Skeletal muscle tissue (tissue), 4 donors: Measurements from ENCODE around the gene C1orf74. TPM values are rescaled to one million over a fixed set of nuclear protein-coding genes. Genes with fewer than 3 reads are reported as not detected.

Experiments
- H3K27ac ChIP-seq: one replicate; pipeline ENCODE4 v1.7.0; 2013; ENCODE audit warnings: mild to moderate bottlenecking, low read depth, low read length, inconsistent platforms
- H3K27me3 ChIP-seq, 3 donors: one replicate each; pipeline ENCODE4 v1.7.0; 2013; ENCODE audit warnings: low read length in 3 of 3; ENCODE audit not compliant: control insufficient read depth in 3 of 3, insufficient read depth in 3 of 3
- H3K36me3 ChIP-seq, 3 donors: one replicate each; pipeline ENCODE4 v1.7.0; 2013; ENCODE audit warnings: low read length in 3 of 3; ENCODE audit not compliant: control insufficient read depth in 3 of 3, insufficient read depth in 3 of 3
- H3K4me1 ChIP-seq, 3 donors: one replicate each; pipeline ENCODE4 v1.7.0; 2013; ENCODE audit warnings: low read length in 3 of 3, mild to moderate bottlenecking in 3 of 3; ENCODE audit not compliant: control insufficient read depth in 3 of 3, insufficient read depth in 3 of 3
- H3K4me3 ChIP-seq, 3 donors: one replicate each; pipeline ENCODE4 v1.7.0; 2013; ENCODE audit warnings: low read length in 3 of 3
- H3K9ac ChIP-seq, 3 donors: one replicate each; pipeline ENCODE4 v1.7.0; 2013; ENCODE audit warnings: low read length in 3 of 3, mild to moderate bottlenecking in 3 of 3, moderate library complexity in 2 of 3, low read depth in 1 of 3
- H3K9me3 ChIP-seq, 3 donors: one replicate each; pipeline ENCODE4 v1.7.0; 2013; ENCODE audit warnings: low read length in 3 of 3; ENCODE audit not compliant: control insufficient read depth in 3 of 3
- total RNA-seq: library from RNA; depleted of rRNA; stranded (reverse); fragments of >200 nt; gene quantifications from one replicate; pipeline ENCODE4 v1.2.3, GENCODE V29; 2014
- donor health status: Osteomylitis.

The C1orf74 gene
- total RNA-seq, 1 donor from 2014 or later, result 3.7 TPM

- H3K27me3 ChIP-seq, result no peaks in the 10 kb centered on the region
- no peak overlapping the region for H3K27ac ChIP-seq
- H3K4me3 ChIP-seq, result no peak overlapping the region
- no peak overlapping the region for H3K9ac ChIP-seq
- peaks cover 7 to 17% (median 10%) of the 10 kb centered on the region in 3 donors for H3K4me1 ChIP-seq
- no peaks in the 10 kb centered on the region for H3K9me3 ChIP-seq
- H3K36me3 ChIP-seq, result peaks cover 0 to 2% (median 0%) of the 10 kb centered on the region in 3 donors
These were observed 23.2 kb downstream of the C1orf74 start for GRCh38 chr1:209761011-209761635.

DNA sequence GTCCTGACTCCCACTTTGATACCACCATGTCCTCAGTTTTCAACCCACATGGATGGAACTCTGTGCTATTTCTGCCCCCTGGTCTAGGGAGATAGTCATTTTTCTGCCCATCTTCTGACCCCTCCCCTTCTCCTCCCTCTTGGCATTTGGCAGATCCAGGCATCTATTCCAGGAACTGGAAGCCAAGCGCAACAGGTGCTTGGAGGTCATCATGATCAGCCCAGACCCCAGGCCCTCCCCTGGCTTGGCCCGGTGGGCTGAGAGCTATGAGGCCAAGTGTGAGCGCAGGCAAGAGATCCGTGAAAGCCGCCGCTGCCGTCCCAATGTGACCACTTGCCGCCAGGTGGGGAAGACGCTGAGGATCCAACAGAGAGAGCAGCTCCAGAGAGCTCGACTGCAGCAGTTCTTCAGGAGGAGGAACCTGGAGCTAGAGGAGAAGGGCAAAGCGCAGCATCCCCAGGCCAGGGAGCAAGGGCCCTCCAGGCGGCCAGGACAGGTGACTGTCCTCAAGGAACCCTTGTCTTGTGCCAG lies 24.5 kb downstream of the C1orf74 start:
- no peaks in the 10 kb centered on the region for H3K9me3 ChIP-seq
- H3K36me3 ChIP-seq, result peaks cover 0 to 2% (median 0%) of the 10 kb centered on the region in 3 donors
- no peak overlapping the region for H3K27ac ChIP-seq
- no peaks in the 10 kb centered on the region for H3K27me3 ChIP-seq
- peak overlapping the region in 2 of 3 donors; percentile 33 to 46 for H3K9ac ChIP-seq
- H3K4me3 ChIP-seq, result peak overlapping the region in 2 of 3 donors; percentile 41 to 48
- peaks cover 7 to 17% (median 10%) of the 10 kb centered on the region in 3 donors for H3K4me1 ChIP-seq

GRCh38 chr1:209758400-209758799 lies 26.0 kb downstream of the C1orf74 start:
- peaks cover 7 to 17% (median 10%) of the 10 kb centered on the region in 3 donors for H3K4me1 ChIP-seq
- H3K4me3 ChIP-seq, result no peak overlapping the region
- H3K36me3 ChIP-seq, result peaks cover 0 to 2% (median 0%) of the 10 kb centered on the region in 3 donors
- no peak overlapping the region for H3K27ac ChIP-seq
- no peak overlapping the region for H3K9ac ChIP-seq
- no peaks in the 10 kb centered on the region for H3K27me3 ChIP-seq
- H3K9me3 ChIP-seq, result no peaks in the 10 kb centered on the region

DNA sequence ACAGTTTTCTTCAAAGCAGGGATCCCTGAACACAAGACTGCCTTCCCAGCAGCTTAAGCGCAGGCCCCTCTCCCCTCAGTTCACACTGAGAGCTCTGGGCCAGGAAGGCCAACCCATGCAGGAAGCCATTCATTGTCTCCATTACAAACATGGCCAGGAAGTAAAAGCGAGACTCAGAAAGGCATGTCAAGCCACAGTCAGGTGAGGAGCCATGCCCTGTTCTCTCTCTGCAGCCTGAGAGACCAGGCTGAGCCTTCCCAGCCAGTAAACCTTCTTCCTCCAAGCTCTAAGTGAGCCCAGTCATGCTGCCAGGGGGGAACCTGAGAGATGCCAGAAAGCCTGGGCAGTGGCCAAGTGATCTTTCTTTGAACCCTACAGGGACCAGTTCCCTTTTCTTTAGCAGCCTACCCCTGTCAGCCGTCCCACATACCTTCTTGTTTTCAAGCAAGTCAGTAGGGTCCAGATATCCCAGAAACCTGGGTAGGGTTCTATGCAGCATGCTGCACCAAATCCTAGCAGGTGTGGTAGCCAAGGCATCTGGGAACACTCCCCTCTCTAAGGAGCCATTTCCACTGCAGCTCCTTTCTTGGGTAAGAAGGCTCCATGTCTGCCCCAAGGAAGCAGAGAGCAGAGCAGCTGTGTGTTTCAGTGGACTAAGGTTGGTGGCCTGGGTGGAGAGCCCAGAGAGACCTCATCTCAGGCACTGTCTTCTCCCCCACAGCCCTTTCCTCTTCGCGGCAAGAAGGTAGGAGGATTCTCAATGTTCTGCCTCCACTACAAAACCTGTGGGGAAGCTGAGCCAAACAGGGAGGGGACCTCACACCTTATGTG lies 27.5 kb downstream of the C1orf74 start:
- H3K4me3 ChIP-seq, result peak overlapping the region in 1 of 3 donors; percentile 36
- H3K27me3 ChIP-seq, result no peaks in the 10 kb centered on the region
- peaks cover 0 to 2% (median 0%) of the 10 kb centered on the region in 3 donors for H3K36me3 ChIP-seq
- no peaks in the 10 kb centered on the region for H3K9me3 ChIP-seq
- H3K4me1 ChIP-seq, result peaks cover 7 to 17% (median 10%) of the 10 kb centered on the region in 3 donors
- H3K9ac ChIP-seq, result peak overlapping the region in 1 of 3 donors; percentile 10
- H3K27ac ChIP-seq, result no peak overlapping the region

- Histone ChIP-seq H3K27me3 (no peaks in the 10 kb centered on the region), H3K9ac (no peak within 1 kb of the TSS), H3K36me3 (peaks cover 0 to 2% (median 0%) of the 10 kb centered on the region in 3 donors), H3K27ac (no peak within 1 kb of the TSS), H3K4me3 (peak within 1 kb of the TSS in 1 of 3 donors; percentile 36), H3K4me1 (peaks cover 7 to 17% (median 10%) of the 10 kb centered on the region in 3 donors), H3K9me3 (no peaks in the 10 kb centered on the region)
These were observed 28.3 kb downstream of the C1orf74 start, which contains the start of gene TRAF3IP3 for GRCh38 chr1:209755926-209756614. Gene TRAF3IP3 (plus strand): TSS chr1:209756053. CDS start chr1:209760040, 3,987 bp downstream.

DNA sequence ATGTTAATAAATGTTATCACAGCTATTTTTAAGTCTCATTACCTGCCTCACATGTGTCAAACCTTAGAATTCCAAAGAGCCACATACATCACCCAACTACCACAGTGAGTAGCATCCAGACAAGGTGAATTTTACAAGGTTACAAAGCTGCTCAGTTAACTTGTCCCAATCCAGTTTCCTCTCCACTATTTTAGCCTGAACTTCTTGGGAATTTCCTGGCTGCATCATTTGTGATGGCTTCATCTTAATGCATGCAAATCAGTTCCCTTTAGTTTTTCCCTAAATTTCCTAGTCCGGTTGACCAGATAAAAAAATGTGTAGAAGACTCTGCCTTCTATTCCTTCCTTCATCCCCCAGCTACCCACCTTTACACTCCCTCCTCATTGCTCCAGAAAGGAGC lies 29.1 kb downstream of the C1orf74 start:
- Histone ChIP-seq H3K27me3 (no peaks in the 10 kb centered on the region), H3K27ac (no peak overlapping the region), H3K4me3 (no peak overlapping the region), H3K9ac (no peak overlapping the region), H3K36me3 (peaks cover 0 to 2% (median 0%) of the 10 kb centered on the region in 3 donors), H3K9me3 (no peaks in the 10 kb centered on the region), H3K4me1 (peaks cover 7 to 13% (median 8%) of the 10 kb centered on the region in 3 donors)

DNA sequence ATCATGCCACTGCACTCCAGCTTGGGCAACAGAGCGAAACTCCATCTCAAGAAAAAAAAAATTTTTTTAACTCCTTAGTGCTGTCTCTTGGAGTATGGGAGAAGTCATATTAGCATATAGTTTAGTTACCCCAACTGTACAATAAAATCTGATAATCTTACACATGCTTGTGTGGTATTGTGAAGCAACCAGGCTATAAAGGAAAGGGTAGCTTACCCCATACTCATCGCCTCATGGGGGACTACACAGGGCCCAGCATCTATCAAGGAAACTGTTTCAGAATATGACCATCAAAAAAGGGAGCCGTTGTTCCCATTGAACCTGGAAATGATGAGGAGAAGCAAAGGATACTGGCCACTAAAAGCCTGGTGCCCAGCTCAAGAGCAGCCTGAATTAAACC lies 31.5 kb downstream of the C1orf74 start:
- Histone ChIP-seq H3K27me3 (no peaks in the 10 kb centered on the region), H3K27ac (no peak overlapping the region), H3K4me1 (peaks cover 3 to 4% (median 3%) of the 10 kb centered on the region in 3 donors), H3K4me3 (no peak overlapping the region), H3K9ac (no peak overlapping the region), H3K9me3 (no peaks in the 10 kb centered on the region), H3K36me3 (no peaks in the 10 kb centered on the region)

- H3K27ac ChIP-seq, result no peak overlapping the region
- H3K9me3 ChIP-seq, result no peaks in the 10 kb centered on the region
- H3K4me3 ChIP-seq, result no peak overlapping the region
- H3K36me3 ChIP-seq, result no peaks in the 10 kb centered on the region
- H3K9ac ChIP-seq, result no peak overlapping the region
- peaks cover 9 to 11% (median 9%) of the 10 kb centered on the region in 3 donors for H3K4me1 ChIP-seq
- H3K27me3 ChIP-seq, result no peaks in the 10 kb centered on the region
These were observed 32.6 kb downstream of the C1orf74 start for GRCh38 chr1:209751627-209752231.

- Histone ChIP-seq H3K27ac (no peak overlapping the region), H3K9me3 (no peaks in the 10 kb centered on the region)
These were observed 34.6 kb downstream of the C1orf74 start for GRCh38 chr1:209749670-209750323.

More at GRCh38 chr1:209749670-209750323, 34.6 kb downstream of the C1orf74 start:
- H3K36me3 ChIP-seq, result no peaks in the 10 kb centered on the region
- no peak overlapping the region for H3K4me3 ChIP-seq
- no peaks in the 10 kb centered on the region for H3K27me3 ChIP-seq
- H3K9ac ChIP-seq, result no peak overlapping the region
- peaks cover 9 to 11% (median 9%) of the 10 kb centered on the region in 3 donors for H3K4me1 ChIP-seq
